Gastroesophageal sphincter (tissue), 4 donors: ENCODE measurements around the gene AGFG1. TPM values are rescaled to one million over a fixed set of nuclear protein-coding genes. Genes with fewer than 3 reads are reported as not detected.

Experiments
- ATAC-seq: fragments of 150-250 bp; one replicate; pipeline ENCODE4 v1.9.1; 2016; ENCODE audit warnings: mild to moderate bottlenecking, moderate library complexity
- H3K27ac ChIP-seq, 4 donors: fragments of 200-600 bp; sonication (generic) in 3 of 4; 1 replicate in 3 of 4; 2 replicates in 1 of 4; pipeline ENCODE4 v1.5.1; 2016 to 2019
- H3K27me3 ChIP-seq: fragments of 200-600 bp; sonication (generic); one replicate; pipeline ENCODE4 v1.5.1; 2019
- H3K36me3 ChIP-seq, 2 donors: fragments of 200-600 bp; sonication (generic); one replicate each; pipeline ENCODE4 v1.5.1; 2019; ENCODE audit warnings: control low read depth in 1 of 2
- H3K4me1 ChIP-seq, 3 donors: fragments of 200-600 bp; sonication (generic); 1 replicate in 2 of 3; 2 replicates in 1 of 3; pipeline ENCODE4 v1.5.1; 2016 to 2019; ENCODE audit warnings: control low read depth in 2 of 3
- H3K4me3 ChIP-seq, 2 donors: fragments of 200-600 bp; sonication (generic); one replicate each; pipeline ENCODE4 v1.5.1; 2019; ENCODE audit warnings: mild to moderate bottlenecking in 1 of 2, moderate library complexity in 1 of 2
- H3K9me3 ChIP-seq, 3 donors: fragments of 200-600 bp; sonication (generic); one replicate each; pipeline ENCODE4 v1.5.1; 2017 to 2019; ENCODE audit warnings: control low read depth in 2 of 3
- CTCF ChIP-seq, 4 experiments: fragments of 200-600 bp in 2 of 4; fragments of 450-650 bp in 2 of 4; sonication (generic) in 1 of 4; IDR thresholded peaks; one replicate each; pipeline ENCODE4 v1.5.1; 2017 to 2019; ENCODE audit warnings: antibody characterized with exemption in 4 of 4, mild to moderate bottlenecking in 2 of 4, moderate library complexity in 2 of 4
- EP300 ChIP-seq: sonication (generic); formaldehyde crosslinking; IDR thresholded peaks from one replicate; pipeline ENCODE4 v1.6.1; 2017; ENCODE audit warnings: antibody characterized with exemption, mild to moderate bottlenecking
- POLR2A ChIP-seq, 2 donors: fragments of 450-650 bp; IDR thresholded peaks; one replicate each; pipeline ENCODE4 v1.6.1; 2017; ENCODE audit warnings: antibody characterized with exemption in 2 of 2, mild to moderate bottlenecking in 2 of 2, moderate library complexity in 1 of 2
- POLR2AphosphoS5 ChIP-seq: sonication (generic); formaldehyde crosslinking; IDR thresholded peaks from one replicate; pipeline ENCODE4 v1.6.1; 2017; ENCODE audit warnings: antibody characterized with exemption
- WGBS, 2 donors: methylation state at CpG; one replicate each; pipeline ENCODE4 v1.1.5; 2018; ENCODE audit warnings: low coverage in 1 of 2; 5-methylcytosine and 5-hydroxymethylcytosine counted together
- total RNA-seq, 4 donors: library from RNA; depleted of rRNA; stranded (reverse); fragments of >200 nt; gene quantifications; one replicate each; pipeline ENCODE4 v1.1.0, GENCODE V29; 2016

Gene AGFG1
- 10 to 100 TPM; 26.0 to 73.1 (median 53.0) TPM for total RNA-seq

GRCh38 chr2:227471924-227472264 lies at the start of gene AGFG1:
Gene AGFG1 (plus strand): TSS chr2:227472156. CDS start chr2:227472422, 266 bp downstream.
- Histone ChIP-seq H3K9me3 (no peaks in the 10 kb centered on the region), H3K27me3 (no peaks in the 10 kb centered on the region), H3K27ac (peak within 1 kb of the TSS; percentile 79 to 94 (median 92)), H3K4me1 (peaks cover 0 to 32% (median 5%) of the 10 kb centered on the region in 3 donors), H3K4me3 (peak within 1 kb of the TSS; percentile 92 to 97), H3K36me3 (no peaks in the 10 kb centered on the region)
- peak; percentile 92 for ATAC-seq
- WGBS, 2 donors, result 0 to 4% methylated on average over 2 to 4 of the region's 28 CpGs
- TF ChIP-seq CTCF (IDR thresholded peaks at IDR 0.05), result peak; percentile 93 to 99 (median 98)
- TF ChIP-seq EP300, result no peak
- TF ChIP-seq POLR2A (IDR thresholded peaks at IDR 0.05), result peak; percentile 61 to 64
- peak; percentile 76 for TF ChIP-seq POLR2AphosphoS5

DNA sequence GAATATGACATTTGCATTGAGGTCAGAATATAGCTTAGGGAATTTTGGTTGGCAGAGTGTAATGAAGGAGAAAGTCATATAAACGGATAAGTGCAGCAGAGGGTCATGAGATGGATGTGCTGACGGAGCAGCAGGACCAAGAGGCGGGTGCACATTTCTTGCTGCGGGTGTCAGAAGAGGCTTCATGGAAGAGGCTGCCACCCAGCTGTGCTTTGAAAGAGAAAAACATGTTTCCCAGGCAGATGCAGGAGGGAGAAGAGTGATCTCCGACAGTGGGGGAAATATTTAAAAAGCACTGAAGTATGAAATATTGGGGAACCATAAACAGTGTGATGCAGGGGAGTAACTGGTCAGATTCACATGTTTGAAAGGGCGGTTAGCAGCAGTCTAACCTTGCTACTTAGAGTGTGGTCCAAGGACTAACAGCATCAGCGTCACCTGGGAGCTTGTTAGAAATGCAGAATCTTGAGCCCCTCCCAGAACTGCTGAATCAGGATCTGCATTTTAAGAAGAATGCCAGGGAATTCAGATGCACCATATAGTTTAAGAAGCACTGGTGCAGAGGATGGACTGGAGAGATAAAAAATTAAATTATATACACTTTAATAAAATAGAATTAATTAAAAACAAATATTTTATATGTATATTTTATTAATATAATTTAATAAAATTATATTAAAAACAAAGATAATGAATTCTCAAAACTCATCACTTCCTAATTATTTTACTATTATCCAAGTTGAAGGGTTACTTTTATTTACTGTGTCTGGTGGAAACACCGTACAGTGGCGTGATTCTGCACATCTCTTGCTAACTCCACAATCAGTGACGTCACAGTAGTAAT lies 48.1 kb upstream of the AGFG1 start:
- WGBS, 2 donors, result 56 to 60% methylated on average over 9 to 10 of the region's 10 CpGs
- TF ChIP-seq POLR2AphosphoS5 (no peak), POLR2A (IDR thresholded peaks at IDR 0.05) (no peak), CTCF (IDR thresholded peaks at IDR 0.05) (no peak), EP300 (no peak)
- Histone ChIP-seq H3K4me3 (no peak overlapping the region), H3K36me3 (no peaks in the 10 kb centered on the region), H3K9me3 (no peaks in the 10 kb centered on the region), H3K27ac (no peak overlapping the region), H3K4me1 (no peaks in the 10 kb centered on the region), H3K27me3 (no peaks in the 10 kb centered on the region)
- ATAC-seq, result no peak

DNA sequence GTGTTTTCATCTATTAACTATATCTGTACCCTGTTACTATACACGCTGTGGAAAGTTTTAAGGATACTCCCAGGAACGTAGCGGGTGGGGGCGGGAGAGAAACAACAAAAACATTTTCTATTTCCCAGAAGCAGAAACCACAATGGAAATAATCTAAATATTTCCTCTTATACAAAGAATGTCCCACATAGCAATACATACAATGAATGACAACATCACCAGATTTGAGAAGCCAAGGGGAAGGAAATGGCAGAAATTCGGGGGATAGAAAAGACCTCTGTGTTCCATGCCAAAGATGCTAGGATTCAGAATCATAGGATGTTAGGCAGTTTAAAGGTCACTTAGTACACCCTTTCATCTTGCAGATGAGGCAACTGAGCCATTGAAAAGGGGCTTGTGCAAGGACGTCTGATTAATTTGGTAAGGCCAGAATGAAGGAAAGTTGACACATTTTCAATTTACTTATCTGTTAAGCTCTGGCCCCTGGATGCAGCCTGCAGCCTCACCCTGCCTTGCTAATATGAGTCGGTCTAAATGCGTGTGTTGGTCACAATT lies 43.1 kb upstream of the AGFG1 start:
- Histone ChIP-seq H3K9me3 (peaks cover 0 to 18% (median 0%) of the 10 kb centered on the region in 3 donors), H3K27ac (no peak overlapping the region), H3K36me3 (no peaks in the 10 kb centered on the region), H3K27me3 (no peaks in the 10 kb centered on the region), H3K4me1 (no peaks in the 10 kb centered on the region), H3K4me3 (no peak overlapping the region)
- TF ChIP-seq POLR2A (IDR thresholded peaks at IDR 0.05), result no peak
- TF ChIP-seq EP300, result no peak
- no peak for TF ChIP-seq CTCF (IDR thresholded peaks at IDR 0.05)
- no peak for TF ChIP-seq POLR2AphosphoS5
- no peak for ATAC-seq
- WGBS, 2 donors, result 65 to 74% methylated on average over 2 to 8 of the region's 8 CpGs

DNA sequence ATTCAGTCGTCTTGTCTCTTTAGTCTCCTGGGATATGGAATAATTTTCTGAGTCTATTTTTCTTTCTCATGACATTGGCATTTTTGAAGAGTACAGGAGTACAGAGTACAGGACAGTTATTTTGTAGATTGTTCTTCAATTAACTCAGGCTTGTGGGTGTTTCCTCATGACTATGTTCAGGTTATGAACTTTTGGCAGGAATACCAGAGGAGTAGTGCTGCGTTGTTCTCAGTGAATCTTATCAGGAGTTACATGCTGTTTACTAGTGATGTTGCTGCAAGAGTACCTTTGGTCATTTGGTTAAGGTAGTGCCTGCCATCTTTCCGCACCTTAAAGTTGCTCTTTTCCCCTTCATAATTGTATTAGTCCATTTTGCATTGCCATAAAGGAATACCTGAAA lies 41.3 kb upstream of the AGFG1 start:
- no peak for ATAC-seq
- no peak for TF ChIP-seq POLR2A (IDR thresholded peaks at IDR 0.05)
- no peak for TF ChIP-seq EP300
- no peak for TF ChIP-seq POLR2AphosphoS5
- TF ChIP-seq CTCF (IDR thresholded peaks at IDR 0.05), result no peak
- Histone ChIP-seq H3K27ac (no peak overlapping the region), H3K27me3 (no peaks in the 10 kb centered on the region), H3K36me3 (no peaks in the 10 kb centered on the region), H3K4me1 (no peaks in the 10 kb centered on the region), H3K9me3 (peaks cover 0 to 23% (median 0%) of the 10 kb centered on the region in 3 donors), H3K4me3 (no peak overlapping the region)
- 57 to 82% methylated on average over 3 of the region's 3 CpGs for WGBS, 2 donors
